Caco-2 (cell line): ENCODE data around the gene SCIMP. TPM values are rescaled to one million over a fixed set of nuclear protein-coding genes. Genes with fewer than 3 reads are reported as not detected.

Experiments used
- Bru-seq: library from RNA; stranded (reverse); fragments of 400-500 nt; gene quantifications from one replicate; lab custom pipeline; 2021; lab: Mats Ljungman, UMichigan
- BruChase-seq, 2 experiments: library from RNA; stranded (reverse); fragments of 400-500 nt; gene quantifications; one replicate each; lab custom pipeline; 2021; lab: Mats Ljungman, UMichigan
- BruUV-seq: library from RNA; stranded (reverse); fragments of 400-500 nt; replicated peaks from 2 replicates; lab custom pipeline; 2021; lab: Mats Ljungman, UMichigan
- CTCF ChIA-PET: fragments of 300-600 bp; sonication (Branson Sonifier 250); formaldehyde crosslinking; loops from one replicate; lab custom pipeline; 2022; ENCODE audit warnings: antibody characterized with exemption; lab: Charles Lee
- POLR2A ChIA-PET: fragments of 300-600 bp; sonication (Branson Sonifier 250); formaldehyde crosslinking; loops from one replicate; lab custom pipeline; 2022; ENCODE audit warnings: antibody characterized with exemption; lab: Charles Lee
- DNase-seq, 2 experiments: peaks; one replicate each; pipeline versions ENCODE4 v3.0.0 to v3.0.0-alpha.2; 2020 to 2022
- H3K27me3 ChIP-seq: replicated peaks from 2 replicates; pipeline ENCODE4 v1.6.0; 2011; ENCODE audit warnings: low read length; ENCODE audit not compliant: control insufficient read depth, insufficient read depth
- H3K36me3 ChIP-seq: 2 replicates; pipeline ENCODE4 v1.5.1; 2011; ENCODE audit warnings: low read length; ENCODE audit not compliant: control insufficient read depth, insufficient read depth
- H3K4me1 ChIP-seq: fragments of 250-450 bp; sonication (Bioruptor Pico); 2 replicates; pipeline ENCODE4 v1.5.1; 2020; ENCODE audit warnings: mild to moderate bottlenecking
- H3K4me3 ChIP-seq: 2 replicates; pipeline ENCODE4 v1.5.1; 2011; ENCODE audit warnings: low read depth, mild to moderate bottlenecking, control low read depth, low read length
- H3K9me3 ChIP-seq: fragments of 250-450 bp; sonication (Bioruptor Pico); 2 replicates; pipeline ENCODE4 v1.5.1; 2020; ENCODE audit warnings: mild to moderate bottlenecking, moderate library complexity
- H3K27ac Mint-ChIP-seq: one replicate; pipeline ENCODE4 v1.8.0; 2022; ENCODE audit warnings: mixed read lengths; ENCODE audit not compliant: unreplicated experiment
- H3K27me3 Mint-ChIP-seq: one replicate; pipeline ENCODE4 v1.8.0; 2022; ENCODE audit warnings: mixed read lengths; ENCODE audit not compliant: insufficient read depth, unreplicated experiment
- H3K36me3 Mint-ChIP-seq: one replicate; pipeline ENCODE4 v1.8.0; 2022; ENCODE audit warnings: mild to moderate bottlenecking, mixed read lengths; ENCODE audit not compliant: insufficient read depth, unreplicated experiment
- H3K4me1 Mint-ChIP-seq: one replicate; pipeline ENCODE4 v1.8.0; 2022; ENCODE audit warnings: low read depth, mixed read lengths; ENCODE audit not compliant: unreplicated experiment
- H3K4me3 Mint-ChIP-seq: one replicate; pipeline ENCODE4 v1.8.0; 2022; ENCODE audit warnings: mild to moderate bottlenecking, moderate library complexity, mixed read lengths; ENCODE audit not compliant: unreplicated experiment
- H3K9me3 Mint-ChIP-seq: one replicate; pipeline ENCODE4 v1.8.0; 2022; ENCODE audit warnings: mixed read lengths; ENCODE audit not compliant: unreplicated experiment
- CTCF ChIP-seq, 2 experiments: fragments of 200-600 bp in 1 of 2; IDR thresholded peaks; 1 replicate in 1 of 2; 2 replicates in 1 of 2; pipeline versions ENCODE4 v1.5.1 to v1.8.0; 2011 to 2022; ENCODE audit warnings: antibody characterized with exemption in 1 of 2, control low read depth in 1 of 2, inconsistent platforms in 1 of 2, low read depth in 1 of 2, low read length in 1 of 2, mild to moderate bottlenecking in 1 of 2, moderate library complexity in 1 of 2; ENCODE audit not compliant: insufficient read depth in 1 of 2, severe bottlenecking in 1 of 2, unreplicated experiment in 1 of 2
- intact Hi-C: fragments of 100-400 bp; cut with micrococcal nuclease; formaldehyde crosslinking; loops from one replicate; pipeline ENCODE4 v1.10.0; 2022; ENCODE audit not compliant: unreplicated experiment
- long read RNA-seq: library from polyadenylated mRNA; stranded (forward); transcript quantifications from one replicate; pipeline ENCODE4 v2.0.0, GENCODE V29; 2022
- total RNA-seq: library from RNA; stranded (reverse); gene quantifications from 2 replicates; pipeline ENCODE4 v1.2.3, GENCODE V29; 2022

The SCIMP gene
- total RNA-seq (not detected in 2 replicates), Bru-seq, nascent RNA (not detected), BruChase-seq, experiment 1, labeled RNA remaining after a 2-hour chase (not detected), BruChase-seq, experiment 2, labeled RNA remaining after a 6-hour chase (not detected)
- long read RNA-seq, result 0 reads

GRCh38 chr17:5234645-5235576 is at the start of gene SCIMP:
Gene SCIMP (minus strand): TSS chr17:5234860. CDS start chr17:5234755, 105 bp downstream.
- Histone ChIP-seq H3K36me3 (no peaks in the 10 kb centered on the region; the same call in 1 of the 2 replicates), H3K27me3 (no peaks in the 10 kb centered on the region), H3K9me3 (no peaks in the 10 kb centered on the region), H3K4me3 (no peak within 1 kb of the TSS), H3K4me1 (no peaks in the 10 kb centered on the region)
- ChIA-PET CTCF (no interaction called here), POLR2A (no interaction called here)
- H3K27me3 Mint-ChIP-seq, result no peaks in the 10 kb centered on the region
- no peaks in the 10 kb centered on the region for H3K36me3 Mint-ChIP-seq
- BruUV-seq, result no TSS peak
- intact Hi-C loops, result no loop called here
- TF ChIP-seq CTCF (IDR thresholded peaks at IDR 0.05; ENCODE audit: insufficient read depth in 1 of 2, low read depth in 1 of 2, low read length in 1 of 2, severe bottlenecking in 1 of 2, unreplicated experiment in 1 of 2), result no peak
- no peaks in the 10 kb centered on the region for H3K4me1 Mint-ChIP-seq
- no peaks in the 10 kb centered on the region for H3K9me3 Mint-ChIP-seq
- DNase-seq, result no peak
- no peak within 1 kb of the TSS for H3K27ac Mint-ChIP-seq
- H3K4me3 Mint-ChIP-seq, result no peak within 1 kb of the TSS

- Histone ChIP-seq H3K4me1 (no peaks in the 10 kb centered on the region), H3K4me3 (no peak overlapping the region), H3K27me3 (no peaks in the 10 kb centered on the region), H3K36me3 (no peaks in the 10 kb centered on the region), H3K9me3 (no peaks in the 10 kb centered on the region)
- TF ChIP-seq CTCF (IDR thresholded peaks at IDR 0.05; ENCODE audit: insufficient read depth in 1 of 2, low read depth in 1 of 2, low read length in 1 of 2, severe bottlenecking in 1 of 2, unreplicated experiment in 1 of 2), result no peak
- H3K4me3 Mint-ChIP-seq, result peak overlapping the region; percentile 71
- H3K27me3 Mint-ChIP-seq, result no peaks in the 10 kb centered on the region
- H3K36me3 Mint-ChIP-seq, result peaks cover 5% of the 10 kb centered on the region
- DNase-seq, result no peak
- intact Hi-C loops, result no loop called here
- BruUV-seq, result no TSS peak
- CTCF ChIA-PET, result no interaction called here
- H3K4me1 Mint-ChIP-seq, result peaks cover 8% of the 10 kb centered on the region
- no peak overlapping the region for H3K27ac Mint-ChIP-seq
- no peaks in the 10 kb centered on the region for H3K9me3 Mint-ChIP-seq
- POLR2A ChIA-PET, result no interaction called here
These were observed 49.1 kb upstream of the SCIMP start for GRCh38 chr17:5283571-5284315.

- H3K4me1 ChIP-seq, result no peaks in the 10 kb centered on the region
- no peaks in the 10 kb centered on the region for H3K27me3 Mint-ChIP-seq
- intact Hi-C loops, result no loop called here
- peak overlapping the region; percentile 62 for H3K4me3 ChIP-seq
- TSS peak; percentile 51 for BruUV-seq
- H3K27ac Mint-ChIP-seq, result no peak overlapping the region
- no peaks in the 10 kb centered on the region for H3K36me3 ChIP-seq
- peaks cover 8% of the 10 kb centered on the region for H3K4me1 Mint-ChIP-seq
- H3K36me3 Mint-ChIP-seq, result no peaks in the 10 kb centered on the region
- no peak for DNase-seq
- CTCF ChIA-PET, result no interaction called here
- H3K9me3 ChIP-seq, result no peaks in the 10 kb centered on the region
- no peaks in the 10 kb centered on the region for H3K9me3 Mint-ChIP-seq
- H3K27me3 ChIP-seq, result no peaks in the 10 kb centered on the region
- POLR2A ChIA-PET, result no interaction called here
- H3K4me3 Mint-ChIP-seq, result peak overlapping the region; percentile 71
- no peak for TF ChIP-seq CTCF (IDR thresholded peaks at IDR 0.05; ENCODE audit: insufficient read depth in 1 of 2, low read depth in 1 of 2, low read length in 1 of 2, severe bottlenecking in 1 of 2, unreplicated experiment in 1 of 2)
These were observed 48.1 kb upstream of the SCIMP start for GRCh38 chr17:5282642-5283217.
